DND-41 (cell line): ENCODE results near the gene IL1R2.

Experiments
- CTCF ChIP-seq: IDR thresholded peaks from 2 replicates; pipeline ENCODE4 v1.5.1; 2012; ENCODE audit warnings: borderline replicate concordance, low read length, moderate library complexity, mild to moderate bottlenecking; ENCODE audit not compliant: poor library complexity, severe bottlenecking; ENCODE audit errors: extremely low read depth
- EZH2 ChIP-seq: IDR thresholded peaks from 3 replicates; pipeline ENCODE4 v1.6.1; 2012; ENCODE audit warnings: borderline replicate concordance, low read depth, mild to moderate bottlenecking, moderate library complexity, low read length, inconsistent platforms; ENCODE audit not compliant: severe bottlenecking

DNA sequence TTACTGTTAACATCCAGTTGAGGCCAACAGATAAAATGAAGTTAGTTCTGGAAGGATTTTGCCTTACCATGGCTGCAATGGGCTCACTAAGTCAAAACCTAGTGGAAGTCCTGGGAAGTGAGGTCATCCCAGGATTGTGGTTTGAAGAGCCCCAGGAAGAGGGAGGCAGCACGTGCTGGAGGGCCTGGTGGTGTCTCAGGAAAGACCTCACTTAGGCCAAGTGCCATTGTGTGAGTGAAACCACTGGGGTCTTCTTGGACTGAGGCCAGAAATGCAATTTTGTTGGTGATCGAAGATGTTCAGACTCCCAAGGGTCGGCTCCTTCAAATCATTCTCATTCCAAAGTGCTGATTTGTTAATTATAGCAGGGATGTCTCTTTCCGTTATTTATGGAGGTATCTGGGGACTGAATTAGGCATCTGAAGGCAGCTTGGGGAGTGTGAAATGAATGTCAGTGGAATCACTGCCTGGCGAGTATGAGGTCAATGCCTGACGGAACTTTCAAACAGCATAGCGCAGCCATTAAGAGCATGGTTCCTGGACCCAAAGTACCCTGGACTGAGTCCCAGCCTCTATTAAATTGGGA lies 60.0 kb downstream of the IL1R2 start:
- TF ChIP-seq CTCF (no peak), EZH2 (no peak)
